ENCODE measurements around the gene URB2. TPM values are rescaled to one million over a fixed set of nuclear protein-coding genes. Genes with fewer than 3 reads are reported as not detected.
A peak's percentile ranks its signal among the peaks of the same experiment; 100 is the strongest.

URB2 gene
- total RNA-seq, 6 donors from 2014 or later: 3.4 to 26.2 (median 7.2) TPM

- peak in 1 of 2 donors; percentile 29 for DNase-seq
- Histone ChIP-seq H3K27me3 (no peaks in the 10 kb centered on the region), H3K27ac (no peak overlapping the region), H3K9me3 (no peaks in the 10 kb centered on the region), H3K36me3 (peaks cover 4 to 43% (median 36%) of the 10 kb centered on the region in 4 donors), H3K4me1 (no peaks in the 10 kb centered on the region), H3K4me3 (no peak overlapping the region)
- no peak for TF ChIP-seq CTCF (IDR thresholded peaks at IDR 0.05)
- no peak for TF ChIP-seq POLR2A (IDR thresholded peaks at IDR 0.05)
- peak in 1 of 2 donors; percentile 58 for ATAC-seq (ENCODE audit: low FRiP score in 2 of 2)
- 93% methylated on average over 9 of the region's 9 CpGs; no CpG with 5 or more reads in 1 of the 2 donors for WGBS, 2 donors
Observed at GRCh38 chr1:229636042-229636441, 10.0 kb downstream of the URB2 start.

- Histone ChIP-seq H3K27me3 (no peaks in the 10 kb centered on the region), H3K27ac (no peak overlapping the region), H3K4me3 (no peak overlapping the region), H3K36me3 (peaks cover 4 to 43% (median 36%) of the 10 kb centered on the region in 4 donors), H3K4me1 (no peaks in the 10 kb centered on the region), H3K9me3 (no peaks in the 10 kb centered on the region)
- 89 to 93% methylated on average over 5 to 12 of the region's 12 CpGs for WGBS, 2 donors
- TF ChIP-seq POLR2AphosphoS5 (IDR thresholded peaks at IDR 0.05) (no peak), CTCF (IDR thresholded peaks at IDR 0.05) (no peak), EP300 (IDR thresholded peaks at IDR 0.05) (no peak), POLR2A (IDR thresholded peaks at IDR 0.05) (no peak)
- peak in 1 of 2 donors; percentile 40 for ATAC-seq (ENCODE audit: low FRiP score in 2 of 2)
- DNase-seq: peak in 1 of 2 donors; percentile 74
Observed at GRCh38 chr1:229637746-229638145, 11.7 kb downstream of the URB2 start.

- H3K4me3 ChIP-seq: no peak overlapping the region
- no peaks in the 10 kb centered on the region for H3K27me3 ChIP-seq
- WGBS, 2 donors: 92 to 93% methylated on average over 12 of the region's 12 CpGs
- H3K36me3 ChIP-seq: peaks cover 4 to 49% (median 39%) of the 10 kb centered on the region in 4 donors
- no peaks in the 10 kb centered on the region for H3K4me1 ChIP-seq
- DNase-seq (no peak), ATAC-seq (ENCODE audit: low FRiP score in 2 of 2) (no peak)
- no peaks in the 10 kb centered on the region for H3K9me3 ChIP-seq
- TF ChIP-seq EP300 (IDR thresholded peaks at IDR 0.05) (no peak), POLR2AphosphoS5 (IDR thresholded peaks at IDR 0.05) (no peak), POLR2A (IDR thresholded peaks at IDR 0.05) (no peak)
- H3K27ac ChIP-seq: no peak overlapping the region
Observed at GRCh38 chr1:229640455-229640854, 14.4 kb downstream of the URB2 start.

GRCh38 chr1:229641306-229641705, 15.3 kb downstream of the URB2 start:
- Histone ChIP-seq H3K27ac (no peak overlapping the region), H3K4me1 (no peaks in the 10 kb centered on the region), H3K36me3 (peaks cover 3 to 49% (median 38%) of the 10 kb centered on the region in 4 donors), H3K4me3 (no peak overlapping the region), H3K9me3 (no peaks in the 10 kb centered on the region), H3K27me3 (no peaks in the 10 kb centered on the region)
- ATAC-seq (ENCODE audit: low FRiP score in 2 of 2) (no peak), DNase-seq (no peak)
- TF ChIP-seq EP300 (IDR thresholded peaks at IDR 0.05): no peak
- TF ChIP-seq POLR2A (IDR thresholded peaks at IDR 0.05): no peak
- no peak for TF ChIP-seq POLR2AphosphoS5 (IDR thresholded peaks at IDR 0.05)
- TF ChIP-seq CTCF (IDR thresholded peaks at IDR 0.05): no peak
- 100% methylated on average over 2 to 3 of the region's 3 CpGs for WGBS, 2 donors

GRCh38 chr1:229642376-229642775, 16.3 kb downstream of the URB2 start:
- ATAC-seq (ENCODE audit: low FRiP score in 2 of 2) (no peak), DNase-seq (no peak)
- 74 to 81% methylated on average over 5 of the region's 5 CpGs for WGBS, 2 donors
- no peaks in the 10 kb centered on the region for H3K9me3 ChIP-seq
- no peak for TF ChIP-seq EP300 (IDR thresholded peaks at IDR 0.05)
- no peak for TF ChIP-seq CTCF (IDR thresholded peaks at IDR 0.05)
- TF ChIP-seq POLR2A (IDR thresholded peaks at IDR 0.05): no peak
- no peak for TF ChIP-seq POLR2AphosphoS5 (IDR thresholded peaks at IDR 0.05)
- H3K36me3 ChIP-seq: peaks cover 0 to 49% (median 37%) of the 10 kb centered on the region in 4 donors
- H3K27ac ChIP-seq: no peak overlapping the region
- H3K4me3 ChIP-seq: no peak overlapping the region
- H3K27me3 ChIP-seq: no peaks in the 10 kb centered on the region
- no peaks in the 10 kb centered on the region for H3K4me1 ChIP-seq
